Measurements from ENCODE around the gene GPR132.

DNA sequence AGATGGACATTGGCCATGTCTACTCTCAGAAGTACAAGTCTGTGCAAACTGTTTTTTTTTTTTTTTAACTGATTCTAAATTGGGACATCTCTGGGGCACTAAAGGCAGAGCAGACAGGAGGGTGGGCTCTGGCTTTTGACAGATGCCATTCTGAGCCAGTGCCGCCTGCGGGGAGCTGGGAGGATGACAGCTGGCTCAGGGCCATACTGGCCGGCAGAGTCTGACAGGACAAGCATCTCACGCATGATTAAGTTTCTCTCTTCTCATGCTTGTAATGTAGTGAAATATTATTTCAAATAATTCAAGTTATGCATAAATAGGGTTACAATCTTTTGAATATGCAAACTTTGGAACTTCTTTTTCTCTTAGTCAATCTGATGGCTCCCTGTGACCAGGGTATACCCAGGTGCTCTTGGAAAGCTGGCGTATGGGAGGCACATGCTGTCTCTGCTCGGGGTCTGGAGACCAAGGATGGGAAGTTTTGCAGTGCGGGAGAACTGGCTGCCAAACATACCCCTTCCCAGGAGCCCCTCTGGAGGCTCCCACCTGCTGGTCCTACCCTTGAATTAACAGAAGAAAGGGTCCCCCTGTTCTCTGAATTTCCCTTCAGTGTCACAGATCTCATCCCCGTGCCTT is 52.0 kb downstream of the GPR132 start:
- TF ChIP-seq RAD21 (IDR thresholded peaks at IDR 0.05; ENCODE audit: low read depth) (no peak), TCF12 (IDR thresholded peaks at IDR 0.05; ENCODE audit: low read depth) (no peak)
